ENCODE results near the gene TMEM186. TPM values are rescaled to one million over a fixed set of nuclear protein-coding genes. Genes with fewer than 3 reads are reported as not detected.

TMEM186 gene
- total and polyA plus RNA-seq, 2 experiments from 2014 or later, result 8.3 to 14.8 TPM

- H2AFZ ChIP-seq, result no peak overlapping the region
- H4K20me1 ChIP-seq (replicated peaks; ENCODE audit: insufficient read depth), result no peaks in the 10 kb centered on the region
- no peaks in the 10 kb centered on the region for H3K27me3 ChIP-seq (ENCODE audit: insufficient read depth)
- H3K4me3 ChIP-seq, result no peak overlapping the region
- Mint-ChIP-seq H3K4me1 (no peaks in the 10 kb centered on the region), H3K9me3 (no peaks in the 10 kb centered on the region), H3K27me3 (ENCODE audit: insufficient read depth, low read depth, poor library complexity) (no peaks in the 10 kb centered on the region), H3K36me3 (ENCODE audit: low read depth) (no peaks in the 10 kb centered on the region), H3K27ac (no peak overlapping the region), H3K4me3 (no peak overlapping the region)
- no peak for TF ChIP-seq EZH2phosphoT487 (IDR thresholded peaks at IDR 0.05; ENCODE audit: unreplicated experiment)
- TF ChIP-seq, protein P1, sequence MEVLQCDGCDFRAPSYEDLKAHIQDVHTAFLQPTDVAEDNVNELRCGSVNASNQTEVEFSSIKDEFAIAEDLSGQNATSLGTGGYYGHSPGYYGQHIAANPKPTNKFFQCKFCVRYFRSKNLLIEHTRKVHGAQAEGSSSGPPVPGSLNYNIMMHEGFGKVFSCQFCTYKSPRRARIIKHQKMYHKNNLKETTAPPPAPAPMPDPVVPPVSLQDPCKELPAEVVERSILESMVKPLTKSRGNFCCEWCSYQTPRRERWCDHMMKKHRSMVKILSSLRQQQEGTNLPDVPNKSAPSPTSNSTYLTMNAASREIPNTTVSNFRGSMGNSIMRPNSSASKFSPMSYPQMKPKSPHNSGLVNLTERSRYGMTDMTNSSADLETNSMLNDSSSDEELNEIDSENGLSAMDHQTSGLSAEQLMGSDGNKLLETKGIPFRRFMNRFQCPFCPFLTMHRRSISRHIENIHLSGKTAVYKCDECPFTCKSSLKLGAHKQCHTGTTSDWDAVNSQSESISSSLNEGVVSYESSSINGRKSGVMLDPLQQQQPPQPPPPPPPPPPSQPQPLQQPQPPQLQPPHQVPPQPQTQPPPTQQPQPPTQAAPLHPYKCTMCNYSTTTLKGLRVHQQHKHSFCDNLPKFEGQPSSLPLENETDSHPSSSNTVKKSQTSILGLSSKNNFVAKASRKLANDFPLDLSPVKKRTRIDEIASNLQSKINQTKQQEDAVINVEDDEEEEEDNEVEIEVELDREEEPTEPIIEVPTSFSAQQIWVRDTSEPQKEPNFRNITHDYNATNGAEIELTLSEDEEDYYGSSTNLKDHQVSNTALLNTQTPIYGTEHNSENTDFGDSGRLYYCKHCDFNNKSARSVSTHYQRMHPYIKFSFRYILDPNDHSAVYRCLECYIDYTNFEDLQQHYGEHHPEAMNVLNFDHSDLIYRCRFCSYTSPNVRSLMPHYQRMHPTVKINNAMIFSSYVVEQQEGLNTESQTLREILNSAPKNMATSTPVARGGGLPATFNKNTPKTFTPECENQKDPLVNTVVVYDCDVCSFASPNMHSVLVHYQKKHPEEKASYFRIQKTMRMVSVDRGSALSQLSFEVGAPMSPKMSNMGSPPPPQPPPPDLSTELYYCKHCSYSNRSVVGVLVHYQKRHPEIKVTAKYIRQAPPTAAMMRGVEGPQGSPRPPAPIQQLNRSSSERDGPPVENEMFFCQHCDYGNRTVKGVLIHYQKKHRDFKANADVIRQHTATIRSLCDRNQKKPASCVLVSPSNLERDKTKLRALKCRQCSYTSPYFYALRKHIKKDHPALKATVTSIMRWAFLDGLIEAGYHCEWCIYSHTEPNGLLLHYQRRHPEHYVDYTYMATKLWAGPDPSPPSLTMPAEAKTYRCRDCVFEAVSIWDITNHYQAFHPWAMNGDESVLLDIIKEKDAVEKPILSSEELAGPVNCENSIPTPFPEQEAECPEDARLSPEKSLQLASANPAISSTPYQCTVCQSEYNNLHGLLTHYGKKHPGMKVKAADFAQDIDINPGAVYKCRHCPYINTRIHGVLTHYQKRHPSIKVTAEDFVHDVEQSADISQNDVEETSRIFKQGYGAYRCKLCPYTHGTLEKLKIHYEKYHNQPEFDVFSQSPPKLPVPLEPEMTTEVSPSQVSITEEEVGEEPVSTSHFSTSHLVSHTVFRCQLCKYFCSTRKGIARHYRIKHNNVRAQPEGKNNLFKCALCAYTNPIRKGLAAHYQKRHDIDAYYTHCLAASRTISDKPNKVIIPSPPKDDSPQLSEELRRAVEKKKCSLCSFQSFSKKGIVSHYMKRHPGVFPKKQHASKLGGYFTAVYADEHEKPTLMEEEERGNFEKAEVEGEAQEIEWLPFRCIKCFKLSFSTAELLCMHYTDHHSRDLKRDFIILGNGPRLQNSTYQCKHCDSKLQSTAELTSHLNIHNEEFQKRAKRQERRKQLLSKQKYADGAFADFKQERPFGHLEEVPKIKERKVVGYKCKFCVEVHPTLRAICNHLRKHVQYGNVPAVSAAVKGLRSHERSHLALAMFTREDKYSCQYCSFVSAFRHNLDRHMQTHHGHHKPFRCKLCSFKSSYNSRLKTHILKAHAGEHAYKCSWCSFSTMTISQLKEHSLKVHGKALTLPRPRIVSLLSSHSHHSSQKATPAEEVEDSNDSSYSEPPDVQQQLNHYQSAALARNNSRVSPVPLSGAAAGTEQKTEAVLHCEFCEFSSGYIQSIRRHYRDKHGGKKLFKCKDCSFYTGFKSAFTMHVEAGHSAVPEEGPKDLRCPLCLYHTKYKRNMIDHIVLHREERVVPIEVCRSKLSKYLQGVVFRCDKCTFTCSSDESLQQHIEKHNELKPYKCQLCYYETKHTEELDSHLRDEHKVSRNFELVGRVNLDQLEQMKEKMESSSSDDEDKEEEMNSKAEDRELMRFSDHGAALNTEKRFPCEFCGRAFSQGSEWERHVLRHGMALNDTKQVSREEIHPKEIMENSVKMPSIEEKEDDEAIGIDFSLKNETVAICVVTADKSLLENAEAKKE (CRISPR knock-in tag; IDR thresholded peaks at IDR 0.05), result no peak
- TF ChIP-seq CREB1 (CRISPR knock-in tag; IDR thresholded peaks at IDR 0.05; ENCODE audit: low read depth), result no peak
- no peaks in the 10 kb centered on the region for H3K36me3 ChIP-seq (ENCODE audit: insufficient read depth)
- H3K79me2 ChIP-seq (replicated peaks; ENCODE audit: insufficient read depth), result no peaks in the 10 kb centered on the region
- H3K9me2 ChIP-seq (ENCODE audit: insufficient read depth), result no peaks in the 10 kb centered on the region
- no peaks in the 10 kb centered on the region for H3F3A ChIP-seq (replicated peaks; ENCODE audit: low read depth)
- no peak for ATAC-seq
- DNase-seq (ENCODE audit: low spot score), result no peak
- no peak overlapping the region for H3K27ac ChIP-seq (ENCODE audit: low read depth)
- no peak overlapping the region for H3K4me2 ChIP-seq
- no peaks in the 10 kb centered on the region for H3K4me1 ChIP-seq (ENCODE audit: insufficient read depth)
Measured at GRCh38 chr16:8753416-8754054, 43.9 kb downstream of the TMEM186 start.

GRCh38 chr16:8752706-8753105, 44.7 kb downstream of the TMEM186 start:
- Histone ChIP-seq H3K4me1 (ENCODE audit: insufficient read depth) (no peaks in the 10 kb centered on the region), H3K9me2 (ENCODE audit: insufficient read depth) (no peaks in the 10 kb centered on the region), H3K27ac (ENCODE audit: low read depth) (no peak overlapping the region), H3F3A (replicated peaks; ENCODE audit: low read depth) (no peaks in the 10 kb centered on the region), H4K20me1 (replicated peaks; ENCODE audit: insufficient read depth) (no peaks in the 10 kb centered on the region), H3K79me2 (replicated peaks; ENCODE audit: insufficient read depth) (no peaks in the 10 kb centered on the region), H3K4me2 (no peak overlapping the region), H3K36me3 (ENCODE audit: insufficient read depth) (no peaks in the 10 kb centered on the region), H3K27me3 (ENCODE audit: insufficient read depth) (no peaks in the 10 kb centered on the region), H2AFZ (no peak overlapping the region), H3K4me3 (no peak overlapping the region)
- ATAC-seq, result no peak
- Mint-ChIP-seq H3K4me3 (no peak overlapping the region), H3K36me3 (ENCODE audit: low read depth) (no peaks in the 10 kb centered on the region), H3K27me3 (ENCODE audit: insufficient read depth, low read depth, poor library complexity) (no peaks in the 10 kb centered on the region), H3K4me1 (no peaks in the 10 kb centered on the region), H3K9me3 (no peaks in the 10 kb centered on the region), H3K27ac (no peak overlapping the region)
- DNase-seq (ENCODE audit: low spot score), result no peak
- TF ChIP-seq, protein P2, sequence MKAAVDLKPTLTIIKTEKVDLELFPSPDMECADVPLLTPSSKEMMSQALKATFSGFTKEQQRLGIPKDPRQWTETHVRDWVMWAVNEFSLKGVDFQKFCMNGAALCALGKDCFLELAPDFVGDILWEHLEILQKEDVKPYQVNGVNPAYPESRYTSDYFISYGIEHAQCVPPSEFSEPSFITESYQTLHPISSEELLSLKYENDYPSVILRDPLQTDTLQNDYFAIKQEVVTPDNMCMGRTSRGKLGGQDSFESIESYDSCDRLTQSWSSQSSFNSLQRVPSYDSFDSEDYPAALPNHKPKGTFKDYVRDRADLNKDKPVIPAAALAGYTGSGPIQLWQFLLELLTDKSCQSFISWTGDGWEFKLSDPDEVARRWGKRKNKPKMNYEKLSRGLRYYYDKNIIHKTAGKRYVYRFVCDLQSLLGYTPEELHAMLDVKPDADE (IDR thresholded peaks at IDR 0.05), result no peak
- no peak for TF ChIP-seq JUNB (IDR thresholded peaks at IDR 0.05; ENCODE audit: unreplicated experiment)
- no peak for TF ChIP-seq NANOG (IDR thresholded peaks at IDR 0.05; ENCODE audit: borderline replicate concordance)
- no peak for TF ChIP-seq EZH2phosphoT487 (IDR thresholded peaks at IDR 0.05; ENCODE audit: unreplicated experiment)
- no peak for TF ChIP-seq ZNF331 (CRISPR knock-in tag; IDR thresholded peaks at IDR 0.05; ENCODE audit: low read depth)

Measured in GM23338 (cell line).